ENCODE results near the gene FUBP3.
"Not testable (repeated sequence)": the region's sequence is repeated elsewhere in the genome, so short reads cannot be mapped to it uniquely, and the experiment has no call there.

The FUBP3 gene

GRCh38 chr9:130556396-130557076 is 22.8 kb upstream of the FUBP3 start:
- DNase-seq (ENCODE audit: low read depth): no peak

DNA sequence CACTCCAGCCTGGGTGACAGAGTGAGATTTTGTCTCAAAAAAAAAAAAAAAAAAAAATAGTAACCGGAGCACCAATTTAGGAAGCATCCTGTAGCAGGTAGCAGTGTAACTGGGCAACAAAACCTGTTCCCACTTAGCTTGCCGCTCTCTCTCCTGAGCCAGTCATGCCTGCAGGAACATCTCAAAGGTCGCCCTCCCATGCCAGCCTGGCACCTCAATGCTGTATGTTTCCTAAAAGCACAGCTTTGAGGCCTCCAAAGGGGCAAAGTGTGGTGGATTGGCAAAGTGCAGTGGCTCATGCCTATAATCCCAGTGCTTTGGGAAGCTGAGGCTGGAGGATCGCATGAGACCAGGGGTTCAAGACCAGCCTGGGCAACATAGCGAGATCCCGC is 22.3 kb upstream of the FUBP3 start:
- no peak for DNase-seq (ENCODE audit: low read depth)

GRCh38 chr9:130561056-130561455 is 18.3 kb upstream of the FUBP3 start:
- no peak for DNase-seq (ENCODE audit: low read depth)

- DNase-seq (ENCODE audit: low read depth): not testable (repeated sequence)
Observed at GRCh38 chr9:130562525-130562924, 16.9 kb upstream of the FUBP3 start.

DNA sequence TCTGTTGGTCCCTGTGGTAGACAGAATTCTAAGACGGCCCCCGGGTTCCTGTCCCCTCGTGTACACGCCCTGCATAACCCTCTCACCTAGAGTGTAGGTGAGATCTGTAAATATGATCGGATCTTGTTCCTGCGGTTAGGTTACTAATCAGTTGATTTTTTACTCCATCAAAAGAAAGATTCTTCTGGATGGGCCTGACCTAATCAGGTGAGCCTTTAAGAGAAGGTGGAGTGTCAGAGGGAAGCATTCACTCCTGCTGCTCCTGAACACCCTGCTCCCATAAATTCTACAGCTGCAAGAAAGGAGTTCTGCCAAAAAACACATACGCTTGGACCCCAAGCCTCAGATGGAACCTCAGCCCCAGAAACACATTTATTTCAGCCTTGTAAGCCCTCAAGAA is 15.6 kb upstream of the FUBP3 start:
- no peak for DNase-seq (ENCODE audit: low read depth)

GRCh38 chr9:130565792-130566191 is 13.6 kb upstream of the FUBP3 start:
- DNase-seq (ENCODE audit: low read depth): no peak

- no peak for DNase-seq (ENCODE audit: low read depth)
Observed at GRCh38 chr9:130570208-130570607, 9.2 kb upstream of the FUBP3 start.

DNA sequence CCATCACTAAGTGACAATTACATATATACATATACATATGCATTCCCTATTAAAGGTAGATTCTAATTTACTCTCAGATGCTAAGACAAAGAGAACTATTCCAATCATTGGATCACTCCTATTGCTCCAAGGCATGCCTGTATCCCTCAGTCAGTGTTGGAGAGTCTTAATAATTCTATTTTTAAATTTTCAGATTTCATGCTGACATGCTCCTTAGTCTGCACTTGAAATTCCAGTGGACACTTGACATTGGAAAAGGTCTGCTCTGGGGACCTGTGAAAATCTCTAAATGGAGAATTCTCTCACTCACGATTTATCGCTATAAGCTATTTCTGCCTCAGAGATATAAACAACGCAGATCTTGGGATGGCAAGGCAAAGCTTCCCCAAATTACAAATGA is 3.9 kb upstream of the FUBP3 start:
- DNase-seq (ENCODE audit: low read depth): no peak

GRCh38 chr9:130576176-130576575 is 3.2 kb upstream of the FUBP3 start:
- DNase-seq (ENCODE audit: low read depth): no peak

DNA sequence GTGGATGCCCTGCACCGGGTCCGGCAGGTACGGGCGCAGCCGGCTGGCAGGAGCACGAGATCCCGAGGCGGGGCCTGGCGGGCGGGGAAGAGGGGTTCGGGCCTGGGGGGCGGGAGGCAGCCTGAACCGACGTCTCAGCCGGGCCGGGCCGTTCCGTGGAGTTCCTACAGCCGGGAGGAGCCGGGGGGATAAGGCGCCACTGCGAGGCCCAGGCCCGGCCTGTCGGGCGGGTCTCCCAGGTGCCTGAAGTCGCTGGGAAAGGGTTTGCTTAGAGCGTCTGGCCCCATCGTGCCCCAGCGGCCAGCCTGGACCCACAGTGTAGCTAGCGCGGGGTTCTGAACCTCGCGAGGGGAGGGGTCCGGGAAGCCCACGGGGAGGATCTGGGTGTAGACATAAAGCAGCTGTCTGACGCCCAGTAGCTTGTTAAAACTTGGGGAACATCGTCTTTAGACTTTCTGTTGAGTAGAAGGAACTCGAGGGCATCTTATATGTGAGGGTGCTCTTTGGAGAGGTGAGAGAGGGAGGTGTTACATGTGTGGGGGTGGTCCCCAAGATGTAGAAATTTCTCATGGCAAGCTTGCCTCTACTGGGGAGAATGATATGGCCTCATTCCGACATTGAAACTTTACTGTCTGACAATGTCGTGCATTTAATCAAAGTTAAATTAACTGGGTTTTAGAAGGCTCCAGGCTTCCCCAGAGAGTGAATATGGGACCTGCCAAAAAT is 524 bp downstream of the FUBP3 start:
- DNase-seq (ENCODE audit: low read depth): no peak

- no peak for DNase-seq (ENCODE audit: low read depth)
Observed at GRCh38 chr9:130581766-130582165, 2.4 kb downstream of the FUBP3 start.

GRCh38 chr9:130583271-130583670 is 3.9 kb downstream of the FUBP3 start:
- DNase-seq (ENCODE audit: low read depth): no peak

DNA sequence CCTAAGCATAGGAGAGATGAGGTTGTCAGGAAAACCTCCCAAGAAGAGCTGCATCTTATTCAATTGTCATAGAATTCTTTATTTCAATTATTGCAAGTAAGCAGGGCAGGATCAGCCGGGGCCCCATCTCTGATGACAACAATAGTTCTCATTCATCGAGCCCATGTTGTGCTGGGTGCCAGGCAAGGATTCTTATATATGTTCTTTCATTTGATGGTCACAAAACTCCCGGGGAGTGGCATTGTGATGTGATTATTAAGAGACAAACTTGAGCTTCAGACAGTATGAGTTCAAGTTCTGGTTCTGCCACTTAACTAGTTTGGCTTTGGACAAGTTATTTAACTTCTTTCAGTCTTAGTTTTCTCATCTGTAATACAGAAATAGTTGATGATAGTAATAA is 8.5 kb downstream of the FUBP3 start:
- no peak for DNase-seq (ENCODE audit: low read depth)

DNA sequence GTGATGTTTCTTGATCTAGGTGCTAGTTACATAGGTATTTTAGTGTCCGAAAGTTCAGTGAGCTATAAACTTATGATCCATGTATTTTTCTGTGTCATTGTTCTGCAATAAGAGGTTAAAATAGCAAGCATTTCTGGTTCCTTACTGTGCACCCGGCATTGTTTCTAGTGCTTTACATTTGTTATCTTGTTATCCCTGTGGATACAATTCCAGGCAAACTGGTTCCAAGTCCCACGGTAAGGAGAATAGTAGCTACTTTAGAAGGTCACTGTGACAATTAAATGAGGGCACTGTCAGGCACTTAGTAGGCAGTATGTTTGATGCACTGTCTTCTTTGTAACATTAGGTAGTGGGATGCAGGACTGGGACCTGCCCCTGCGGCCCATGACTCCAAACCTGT is 9.0 kb downstream of the FUBP3 start:
- DNase-seq (ENCODE audit: low read depth): no peak

GRCh38 chr9:130589754-130590153 is 10.4 kb downstream of the FUBP3 start:
- DNase-seq (ENCODE audit: low read depth): no peak

- DNase-seq (ENCODE audit: low read depth): no peak
Observed at GRCh38 chr9:130590305-130590704, 10.9 kb downstream of the FUBP3 start.

DNA sequence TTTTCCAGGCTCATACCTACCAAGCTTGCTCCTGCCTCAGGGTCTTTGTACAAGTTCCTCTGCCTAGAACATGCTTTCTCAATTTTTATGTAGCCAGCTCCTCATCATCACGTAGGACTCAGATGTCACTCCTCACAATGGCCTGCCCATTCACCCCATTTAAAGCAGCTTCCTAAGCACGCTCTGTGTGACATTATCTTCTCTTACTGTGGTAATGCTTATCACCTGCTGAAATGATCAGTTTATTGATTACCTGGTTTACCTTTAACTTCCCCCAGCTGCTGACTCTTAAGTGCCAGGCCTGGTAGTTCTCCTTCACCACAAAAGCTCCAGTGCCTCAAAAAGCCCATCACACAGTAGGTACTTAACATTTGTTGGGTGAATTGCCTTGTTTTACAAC is 13.6 kb downstream of the FUBP3 start:
- DNase-seq (ENCODE audit: low read depth): no peak

- DNase-seq (ENCODE audit: low read depth): no peak
Observed at GRCh38 chr9:130597228-130597627, 17.9 kb downstream of the FUBP3 start.

DNA sequence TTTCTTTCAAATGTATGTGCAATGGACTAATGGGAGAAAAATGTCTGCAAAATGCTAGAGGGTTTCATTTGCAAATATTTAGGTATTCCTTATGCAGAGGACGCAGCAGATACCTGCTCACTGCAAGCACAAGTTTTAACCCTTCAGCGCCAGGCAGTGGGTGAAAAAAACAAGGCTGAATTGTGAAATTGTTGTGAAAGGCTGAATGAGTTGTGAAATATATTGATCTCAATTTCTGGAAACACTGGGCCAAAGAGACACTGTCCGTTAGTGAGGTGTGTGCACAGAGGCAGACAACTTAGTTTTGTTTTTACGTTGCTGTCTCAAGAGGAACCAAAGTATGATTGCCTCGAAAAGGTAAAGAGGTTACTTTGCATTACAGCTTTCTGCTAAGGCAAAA is 18.8 kb downstream of the FUBP3 start:
- no peak for DNase-seq (ENCODE audit: low read depth)

DNA sequence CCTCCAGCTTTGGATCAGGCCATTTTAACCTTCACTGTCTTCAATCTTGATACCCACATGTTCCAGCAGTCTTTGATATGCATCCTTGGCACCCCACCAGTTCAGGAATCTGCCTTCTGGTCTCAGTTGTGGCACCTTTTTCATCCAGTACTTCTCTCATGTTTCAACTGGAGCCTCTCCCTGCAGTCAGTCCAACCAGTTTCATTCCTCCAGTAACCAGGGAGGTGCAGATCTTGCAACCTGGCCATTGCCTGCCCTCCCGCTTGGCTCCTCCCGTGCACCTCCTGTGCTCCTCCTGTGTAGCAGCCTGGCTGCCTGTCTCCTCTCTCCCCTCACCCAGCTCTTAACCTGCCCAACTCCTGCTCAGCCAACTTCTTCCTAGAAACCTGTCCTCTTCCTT is 20.2 kb downstream of the FUBP3 start:
- DNase-seq (ENCODE audit: low read depth): no peak

GRCh38 chr9:130601100-130601499 is 21.7 kb downstream of the FUBP3 start:
- no peak for DNase-seq (ENCODE audit: low read depth)

GRCh38 chr9:130604295-130604694 is 24.9 kb downstream of the FUBP3 start:
- no peak for DNase-seq (ENCODE audit: low read depth)

- no peak for DNase-seq (ENCODE audit: low read depth)
Observed at GRCh38 chr9:130606887-130607600, 27.7 kb downstream of the FUBP3 start.

Data from activated T-cell treated with anti-CD3 and anti-CD28 coated beads for 24 hours (primary cell).